NT2/D1 (cell line): ENCODE data around the gene ARID3C.

Experiments used
- DNase-seq: peaks from one replicate; pipeline ENCODE4 v3.0.0-alpha.2; 2011; ENCODE audit warnings: low read depth, low spot score
- H3K27me3 ChIP-seq: 2 replicates; pipeline ENCODE4 v1.6.0; 2011; ENCODE audit warnings: mild to moderate bottlenecking; ENCODE audit not compliant: insufficient read length, insufficient read depth
- H3K36me3 ChIP-seq: 2 replicates; pipeline ENCODE4 v1.6.1; 2011; ENCODE audit warnings: mild to moderate bottlenecking, low read length, mixed read lengths; ENCODE audit not compliant: insufficient read depth, insufficient read length
- H3K4me1 ChIP-seq: 2 replicates; pipeline ENCODE4 v1.5.1; 2011; ENCODE audit not compliant: insufficient read depth, insufficient read length
- H3K4me3 ChIP-seq: 2 replicates; pipeline ENCODE4 v1.5.1; 2011; ENCODE audit warnings: low read depth; ENCODE audit not compliant: insufficient read length
- H3K9ac ChIP-seq: 2 replicates; pipeline ENCODE4 v1.6.0; 2011; ENCODE audit warnings: low read depth; ENCODE audit not compliant: insufficient read length
- H3K9me3 ChIP-seq: 2 replicates; pipeline ENCODE4 v1.5.1; 2011; ENCODE audit warnings: mild to moderate bottlenecking, low read length; ENCODE audit not compliant: insufficient read depth
- SUZ12 ChIP-seq: IDR thresholded peaks from 2 replicates; pipeline ENCODE4 v1.6.1; 2011; ENCODE audit not compliant: insufficient read length, insufficient read depth; ENCODE audit errors: extremely low read depth
- YY1 ChIP-seq: IDR thresholded peaks from 2 replicates; pipeline ENCODE4 v1.6.1; 2011; ENCODE audit not compliant: insufficient read length, insufficient read depth
- ZNF274 ChIP-seq: IDR thresholded peaks from 2 replicates; pipeline ENCODE4 v1.6.1; 2011; ENCODE audit warnings: mild to moderate bottlenecking, low read depth, low read length

Gene ARID3C

DNA sequence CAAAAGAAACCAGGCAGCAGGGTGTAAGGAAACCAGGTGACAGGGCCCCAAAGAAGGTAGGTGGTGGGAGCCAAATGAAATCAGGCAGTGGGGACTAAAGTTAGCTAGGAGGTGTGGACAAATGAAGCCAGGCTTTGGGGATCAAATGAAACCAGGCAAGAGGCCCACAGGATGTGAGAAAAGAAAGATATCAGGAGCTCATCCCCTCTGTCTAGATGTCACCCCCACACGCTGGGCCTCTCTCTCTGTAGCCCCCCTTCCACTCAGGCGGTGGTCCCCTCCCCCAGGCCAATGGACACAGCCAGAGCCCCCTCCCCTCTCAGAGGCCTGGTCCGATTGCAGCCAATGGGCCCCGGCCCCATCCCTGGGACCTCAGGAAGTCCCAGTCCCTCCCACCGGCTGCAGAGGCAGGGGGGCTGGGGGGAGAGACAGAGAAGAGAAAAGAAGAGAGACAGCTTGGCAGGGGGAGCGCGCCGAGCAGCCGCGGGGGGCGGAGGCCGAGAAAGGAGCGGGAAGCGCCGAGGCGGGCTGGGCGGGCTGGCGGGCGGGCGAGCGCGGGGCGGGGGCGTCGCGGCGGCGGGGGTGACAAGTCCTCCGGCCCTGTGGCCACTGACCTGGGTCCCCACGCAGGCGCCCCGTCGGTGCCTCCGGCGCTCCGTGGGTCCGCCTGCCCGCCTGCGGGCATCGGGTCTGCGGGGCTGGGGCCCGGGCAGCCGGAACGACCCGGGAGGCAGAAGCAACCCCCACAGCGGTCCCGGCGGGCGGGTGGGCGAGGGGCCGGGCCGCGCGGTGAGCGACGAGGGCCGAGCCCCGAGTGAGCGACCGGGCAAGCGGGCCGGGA, 51.2 kb downstream of the ARID3C start:
- no peaks in the 10 kb centered on the region for H3K36me3 ChIP-seq
- no peak for TF ChIP-seq ZNF274
- TF ChIP-seq YY1 = no peak
- TF ChIP-seq SUZ12 = no peak
- H3K4me1 ChIP-seq = peaks cover 49% of the 10 kb centered on the region
- H3K9ac ChIP-seq = peak overlapping the region; percentile 74
- H3K9me3 ChIP-seq = no peaks in the 10 kb centered on the region
- H3K4me3 ChIP-seq = peak overlapping the region; percentile 43
- H3K27me3 ChIP-seq = peaks cover 27% of the 10 kb centered on the region
- no peak for DNase-seq

DNA sequence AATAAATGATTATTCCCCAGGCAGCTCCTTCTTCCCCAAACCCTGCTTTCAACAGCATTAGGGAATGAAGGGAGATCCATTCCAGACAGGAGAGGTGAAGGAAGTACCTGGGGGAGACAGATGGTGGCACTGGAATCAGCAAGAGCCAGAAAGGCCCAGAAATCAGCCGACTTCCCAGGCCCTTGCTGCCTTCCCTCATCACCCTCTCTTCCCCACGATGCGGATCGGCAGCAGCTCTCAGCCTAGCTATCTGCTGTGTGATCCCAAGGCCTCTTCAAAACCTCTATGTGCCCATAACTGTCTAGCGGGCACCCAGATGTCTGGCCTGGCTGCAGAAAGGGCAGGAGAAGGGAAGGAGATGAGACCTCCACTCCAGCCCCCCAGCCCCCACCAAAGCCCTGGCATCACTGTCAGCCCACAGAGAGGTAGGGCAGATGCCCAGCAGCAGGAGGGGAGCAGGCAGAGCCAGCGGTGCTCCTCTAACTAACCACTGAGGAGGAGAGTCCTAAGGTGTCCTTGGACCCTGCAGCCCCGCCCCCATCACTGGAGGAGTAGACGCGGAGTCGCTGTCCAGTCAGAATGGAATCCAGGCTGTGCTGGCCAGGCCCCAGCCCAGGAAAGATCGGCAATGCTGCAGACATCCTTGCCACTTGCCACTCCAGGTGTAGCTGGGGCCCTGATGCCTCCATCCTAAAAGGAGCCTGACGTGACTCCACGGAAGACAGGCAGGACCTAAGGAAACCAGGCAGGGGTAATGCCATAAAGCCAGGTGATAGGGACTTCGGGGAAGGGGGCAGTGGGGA, 52.1 kb downstream of the ARID3C start:
- Histone ChIP-seq H3K4me3 (peak overlapping the region; percentile 18), H3K9ac (peak overlapping the region; percentile 63), H3K27me3 (peaks cover 27% of the 10 kb centered on the region), H3K36me3 (no peaks in the 10 kb centered on the region), H3K4me1 (peaks cover 49% of the 10 kb centered on the region), H3K9me3 (no peaks in the 10 kb centered on the region)
- no peak for TF ChIP-seq SUZ12
- DNase-seq = no peak

GRCh38 chr9:34575862-34576596, 52.8 kb downstream of the ARID3C start:
- Histone ChIP-seq H3K9me3 (no peaks in the 10 kb centered on the region), H3K4me3 (no peak overlapping the region), H3K9ac (peak overlapping the region; percentile 53), H3K27me3 (peaks cover 20% of the 10 kb centered on the region), H3K36me3 (no peaks in the 10 kb centered on the region), H3K4me1 (peaks cover 51% of the 10 kb centered on the region)
- DNase-seq = no peak
- TF ChIP-seq YY1 (no peak), ZNF274 (no peak), SUZ12 (no peak)

DNA sequence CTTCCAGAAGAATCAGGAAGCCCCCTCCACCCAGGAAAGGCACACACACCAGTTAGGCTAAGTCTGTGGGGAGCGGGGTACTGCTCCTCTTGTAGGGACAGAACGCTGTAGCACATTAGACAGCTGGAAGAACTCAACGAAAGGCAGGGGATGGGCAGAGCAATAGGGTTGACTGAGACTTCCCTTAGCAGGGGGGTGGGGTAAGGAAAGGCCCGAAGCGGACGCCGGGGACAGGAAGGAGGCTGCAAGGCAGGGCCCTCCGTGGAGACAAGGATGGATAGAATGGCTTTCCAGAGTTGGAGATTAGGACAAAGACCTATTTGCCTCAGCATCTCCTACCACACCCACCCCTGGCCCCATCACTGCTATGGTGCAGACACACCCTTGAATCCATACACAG, 53.6 kb downstream of the ARID3C start:
- peaks cover 53% of the 10 kb centered on the region for H3K4me1 ChIP-seq
- no peak overlapping the region for H3K4me3 ChIP-seq
- peak overlapping the region; percentile 33 for H3K9ac ChIP-seq
- H3K36me3 ChIP-seq = no peaks in the 10 kb centered on the region
- no peaks in the 10 kb centered on the region for H3K9me3 ChIP-seq
- peaks cover 14% of the 10 kb centered on the region for H3K27me3 ChIP-seq
- TF ChIP-seq YY1 (no peak), ZNF274 (no peak), SUZ12 (no peak)
- no peak for DNase-seq

- peaks cover 11% of the 10 kb centered on the region for H3K27me3 ChIP-seq
- H3K36me3 ChIP-seq = no peaks in the 10 kb centered on the region
- H3K4me1 ChIP-seq = peaks cover 52% of the 10 kb centered on the region
- TF ChIP-seq SUZ12 (no peak), YY1 (no peak), ZNF274 (no peak)
- no peak for DNase-seq
- no peak overlapping the region for H3K4me3 ChIP-seq
- peak overlapping the region; percentile 33 for H3K9ac ChIP-seq
- no peaks in the 10 kb centered on the region for H3K9me3 ChIP-seq
These were observed 54.3 kb downstream of the ARID3C start for GRCh38 chr9:34574571-34574970.

DNA sequence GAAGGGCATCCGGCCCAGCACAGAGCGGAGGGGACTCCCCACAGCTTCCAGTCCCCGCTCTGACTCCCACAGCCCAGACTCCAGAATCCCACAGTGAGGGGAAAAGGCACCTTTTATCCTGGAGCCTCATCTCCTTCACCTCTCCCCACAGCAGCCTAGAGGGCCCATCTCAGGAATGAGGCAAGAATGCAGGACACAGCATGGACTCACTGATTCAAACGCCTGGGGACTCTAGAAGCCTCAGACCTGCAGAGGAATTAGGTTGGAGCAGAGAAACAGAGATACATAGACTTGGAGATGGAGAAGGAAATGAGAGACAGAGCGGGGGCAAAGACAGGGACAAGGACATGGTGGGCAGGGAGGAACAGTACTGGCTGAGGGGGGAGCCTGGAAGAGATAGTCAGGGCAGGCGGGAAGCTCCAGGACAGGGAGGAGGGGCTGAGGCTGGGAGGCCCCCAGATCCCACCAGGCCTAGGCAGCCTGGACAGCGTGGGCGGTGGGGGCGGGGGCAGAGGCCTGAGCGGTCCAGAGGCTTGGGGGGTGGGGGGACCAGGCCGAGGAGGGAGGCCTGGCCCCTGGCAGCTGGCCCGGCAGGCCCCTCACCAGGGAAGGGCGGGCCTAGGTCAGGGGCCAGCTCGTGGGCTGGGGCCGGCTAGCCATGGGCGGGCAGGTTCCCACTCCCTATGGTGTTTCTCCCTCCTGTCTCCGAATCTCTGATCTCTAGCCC, 55.1 kb downstream of the ARID3C start:
- TF ChIP-seq YY1 = no peak
- TF ChIP-seq ZNF274 = no peak
- TF ChIP-seq SUZ12 = no peak
- Histone ChIP-seq H3K9ac (peak overlapping the region; percentile 58), H3K4me1 (peaks cover 49% of the 10 kb centered on the region), H3K36me3 (no peaks in the 10 kb centered on the region), H3K4me3 (no peak overlapping the region), H3K9me3 (no peaks in the 10 kb centered on the region), H3K27me3 (peaks cover 5% of the 10 kb centered on the region)
- DNase-seq = no peak

DNA sequence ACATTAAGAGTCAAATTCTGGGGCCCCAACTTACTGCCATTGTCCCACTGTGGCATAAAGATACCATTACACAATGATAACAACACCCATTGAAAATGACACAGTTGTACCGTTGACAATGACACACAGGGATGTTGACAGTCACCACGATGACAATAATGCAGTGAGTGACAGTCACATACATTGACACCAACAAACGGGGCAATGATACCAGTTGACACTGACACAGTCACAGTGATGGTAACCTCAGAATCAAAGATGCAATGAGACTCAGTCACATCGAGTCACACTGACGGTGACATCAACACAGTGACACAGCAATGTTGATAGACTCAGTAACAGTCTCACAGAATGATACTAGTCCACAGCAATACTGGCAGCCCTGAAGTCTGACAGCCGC, 56.2 kb downstream of the ARID3C start:
- Histone ChIP-seq H3K27me3 (no peaks in the 10 kb centered on the region), H3K4me3 (no peak overlapping the region), H3K9me3 (no peaks in the 10 kb centered on the region), H3K9ac (no peak overlapping the region), H3K36me3 (no peaks in the 10 kb centered on the region), H3K4me1 (peaks cover 48% of the 10 kb centered on the region)
- no peak for TF ChIP-seq YY1
- DNase-seq = no peak
